ENCODE measurements around the gene F2RL2.
"Not testable (repeated sequence)": the region's sequence is repeated elsewhere in the genome, so short reads cannot be mapped to it uniquely, and the experiment has no call there.

F2RL2 gene

GRCh38 chr5:76620166-76620565, 3.0 kb downstream of the F2RL2 start:
- no peak for DNase-seq (ENCODE audit: low spot score)

DNA sequence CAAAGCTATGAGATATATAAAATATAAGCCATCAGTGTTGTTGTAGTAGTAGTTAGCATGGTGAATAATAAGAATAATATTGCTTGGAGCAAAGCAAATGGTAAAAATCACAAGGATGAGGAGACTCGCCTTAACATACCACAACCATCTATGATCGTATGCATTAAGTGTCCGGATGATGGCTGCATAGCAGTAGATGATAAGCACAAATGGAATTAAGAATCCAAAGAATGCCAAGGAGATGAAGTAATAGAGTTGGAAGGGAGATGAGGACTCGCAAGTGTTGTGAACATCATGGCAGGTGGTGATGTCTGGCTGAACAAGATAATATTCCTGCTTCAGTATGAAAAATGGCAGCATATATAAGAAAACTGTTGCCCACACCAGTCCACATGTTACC, 5.5 kb downstream of the F2RL2 start:
- no peak for DNase-seq (ENCODE audit: low spot score)

DNA sequence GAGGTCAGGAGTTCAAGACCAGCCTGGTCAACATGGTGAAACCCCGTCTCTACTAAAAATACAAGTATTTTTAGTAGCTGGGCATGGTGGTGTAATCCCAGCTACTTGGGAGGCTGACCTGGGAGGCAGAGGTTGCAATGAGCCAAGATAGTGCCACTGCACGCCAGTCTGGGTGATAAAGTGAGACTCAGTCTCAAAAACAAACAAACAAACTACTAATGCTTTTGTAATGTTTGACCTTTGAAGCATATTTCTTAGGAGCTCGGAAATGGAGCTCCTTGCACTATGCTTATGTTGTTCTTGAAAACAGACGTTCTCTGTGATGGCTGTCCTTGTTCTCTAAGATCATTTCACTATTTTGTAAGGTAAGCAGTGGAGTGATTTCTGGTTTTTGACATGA, 6.0 kb downstream of the F2RL2 start:
- no peak for DNase-seq (ENCODE audit: low spot score)

DNA sequence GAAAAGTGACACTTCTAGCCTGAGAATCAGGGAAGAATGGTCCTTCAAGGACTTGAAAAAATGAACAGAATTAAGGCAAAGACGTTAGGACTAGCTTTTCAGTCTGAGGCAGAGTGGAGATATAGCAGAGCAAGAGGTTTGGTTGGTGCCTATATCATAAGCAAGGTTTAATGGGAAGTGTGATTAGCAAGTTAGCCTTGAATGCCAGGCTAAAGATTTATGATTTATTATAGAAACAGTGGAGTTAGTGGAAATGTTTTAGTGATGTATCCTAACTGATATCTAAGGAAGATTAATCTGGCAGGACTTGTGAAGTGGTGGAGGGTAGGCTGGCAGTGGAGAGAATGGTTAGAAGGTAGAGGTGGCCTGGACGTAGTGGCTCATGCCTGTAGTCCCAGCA, 7.0 kb downstream of the F2RL2 start:
- no peak for DNase-seq (ENCODE audit: low spot score)

DNA sequence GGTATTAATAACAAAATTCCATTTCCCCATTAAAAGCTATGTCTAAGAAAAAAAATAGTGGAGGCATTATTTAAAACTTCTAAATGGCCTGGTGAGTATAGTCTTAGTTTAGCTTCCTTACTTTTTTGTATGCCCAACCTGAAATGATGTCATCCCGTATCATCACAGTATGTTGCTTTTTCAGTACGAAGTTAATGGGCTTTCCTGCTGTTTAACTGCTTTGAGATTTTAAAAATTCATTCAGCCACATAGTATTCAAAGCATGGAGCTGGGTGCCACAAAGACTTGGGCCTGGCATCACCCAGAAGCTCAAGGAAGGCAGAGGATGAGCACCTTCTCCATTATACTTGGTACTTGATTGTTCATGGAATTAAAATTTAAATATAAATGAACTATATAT, 7.4 kb downstream of the F2RL2 start:
- DNase-seq (ENCODE audit: low spot score): no peak

DNA sequence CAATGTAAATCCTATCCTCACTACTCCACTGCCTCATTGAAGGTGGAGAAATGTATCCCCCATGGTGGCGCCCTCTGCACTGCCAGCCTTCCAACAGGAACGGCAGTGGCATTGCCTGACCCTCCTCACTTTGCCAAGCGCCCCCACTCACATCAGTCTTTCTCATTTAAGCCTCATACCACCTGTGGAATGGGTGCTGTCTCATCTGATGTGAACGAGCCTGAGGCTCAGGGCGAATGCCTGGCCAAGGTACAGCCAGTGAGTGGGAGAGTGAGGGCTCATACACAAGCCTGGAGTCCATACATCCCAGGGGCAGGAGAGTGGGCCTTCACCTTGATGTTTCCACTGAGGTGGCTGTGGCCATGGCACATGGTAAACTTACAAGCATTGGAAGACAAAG, 10.3 kb downstream of the F2RL2 start:
- DNase-seq (ENCODE audit: low spot score): no peak

DNA sequence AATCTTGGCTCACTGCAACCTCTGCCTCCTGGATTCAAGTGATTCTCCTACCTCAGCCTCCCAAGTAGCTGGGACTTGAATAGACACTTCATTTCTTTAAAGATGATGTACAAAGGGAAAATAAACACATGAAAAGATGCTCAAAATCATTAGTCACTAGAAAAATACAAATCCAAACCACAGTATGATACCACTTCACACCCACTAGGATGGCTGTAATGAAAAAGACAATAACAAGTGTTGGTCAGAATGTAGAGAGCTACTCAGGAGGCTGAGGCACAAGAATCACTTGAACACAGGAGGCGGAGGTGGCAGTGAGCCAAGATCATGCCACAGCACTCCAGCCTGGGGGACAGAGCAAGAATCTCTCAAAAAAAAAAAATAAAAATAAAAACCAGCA, 13.0 kb downstream of the F2RL2 start:
- no peak for DNase-seq (ENCODE audit: low spot score)

DNA sequence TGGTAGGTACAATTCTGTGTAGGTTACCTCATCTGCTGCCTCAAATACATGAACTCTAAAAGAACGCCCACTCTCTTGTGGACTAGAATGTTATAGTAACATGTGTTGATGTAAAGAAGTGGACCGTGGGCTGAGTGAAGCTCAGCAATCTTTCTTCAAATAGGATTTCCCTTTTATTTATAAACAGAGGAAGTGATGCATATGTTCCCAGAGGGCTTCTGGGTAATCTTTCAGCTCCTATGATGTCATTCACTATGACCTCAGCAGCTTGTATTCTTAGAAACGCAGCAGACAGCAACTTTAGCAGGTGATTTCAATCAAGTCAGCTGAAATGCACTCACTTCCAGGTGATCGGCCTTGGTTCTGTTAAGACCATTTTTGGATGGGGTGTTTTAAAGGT, 14.4 kb downstream of the F2RL2 start:
- DNase-seq (ENCODE audit: low spot score): no peak

DNA sequence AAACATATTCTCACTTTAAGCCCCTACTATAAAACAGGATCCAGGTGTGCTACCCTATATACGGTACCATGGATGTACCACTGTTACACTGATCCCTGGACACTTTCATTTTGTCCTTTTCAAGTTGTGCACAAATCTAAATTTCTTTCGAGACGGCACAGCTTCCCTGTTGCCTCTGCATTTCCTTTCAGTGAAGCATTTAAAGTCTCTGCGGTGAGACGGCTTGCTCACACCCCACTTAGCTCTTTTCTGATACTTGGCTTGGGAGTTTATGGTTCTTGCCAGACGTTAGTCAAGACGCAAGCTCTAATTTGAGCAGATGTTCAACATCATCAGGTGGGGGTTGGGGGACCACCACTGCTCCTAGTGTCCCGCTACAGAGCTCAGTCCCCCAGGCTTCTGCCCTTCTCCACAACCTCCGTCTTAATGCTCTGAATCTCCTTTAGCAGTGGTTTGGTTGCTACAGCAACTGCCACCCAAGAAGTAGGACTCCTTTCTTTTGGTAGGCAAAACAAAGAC, 15.8 kb downstream of the F2RL2 start:
- DNase-seq (ENCODE audit: low spot score): no peak

- no peak for DNase-seq (ENCODE audit: low spot score)
Observed at GRCh38 chr5:76606701-76607100, 16.5 kb downstream of the F2RL2 start.

DNA sequence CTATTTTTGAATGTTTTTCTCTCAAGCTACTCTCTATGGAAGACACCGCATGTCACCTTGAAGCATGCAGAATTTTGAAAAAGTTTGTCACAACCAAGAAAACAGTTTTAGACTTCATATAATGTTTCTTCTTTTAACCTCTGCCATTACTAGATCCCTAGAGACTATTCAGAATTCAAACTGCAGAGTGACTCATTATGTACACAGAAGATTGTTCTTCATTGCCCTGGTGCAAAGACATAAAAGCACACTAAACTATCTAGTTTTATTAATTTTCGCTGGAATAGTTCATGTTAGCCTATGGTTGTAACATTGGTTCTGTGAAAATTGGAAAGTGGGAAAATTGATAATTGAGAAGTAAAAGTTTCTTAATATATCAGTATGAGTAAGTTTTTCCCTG, 18.4 kb downstream of the F2RL2 start:
- no peak for DNase-seq (ENCODE audit: low spot score)

DNA sequence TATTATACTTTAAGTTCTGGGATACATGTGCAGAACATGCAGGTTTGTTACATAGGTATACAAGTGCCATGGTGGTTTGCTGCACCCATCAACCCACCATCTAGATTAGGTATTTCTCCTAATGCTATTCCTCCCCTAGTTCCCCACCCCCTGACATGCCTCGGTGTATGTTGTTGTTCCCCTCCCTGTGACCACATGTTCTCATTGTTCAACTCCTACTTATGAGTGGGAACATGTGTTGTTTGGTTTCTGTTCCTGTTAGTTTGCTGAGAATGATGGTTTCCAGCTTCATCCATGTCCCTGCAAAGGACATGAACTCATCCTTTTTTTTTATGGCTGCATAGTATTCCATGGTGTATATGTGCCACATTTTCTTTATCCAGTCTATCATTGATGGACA, 19.2 kb downstream of the F2RL2 start:
- DNase-seq (ENCODE audit: low spot score): not testable (repeated sequence)

- no peak for DNase-seq (ENCODE audit: low spot score)
Observed at GRCh38 chr5:76602094-76602726, 21.0 kb downstream of the F2RL2 start.

DNA sequence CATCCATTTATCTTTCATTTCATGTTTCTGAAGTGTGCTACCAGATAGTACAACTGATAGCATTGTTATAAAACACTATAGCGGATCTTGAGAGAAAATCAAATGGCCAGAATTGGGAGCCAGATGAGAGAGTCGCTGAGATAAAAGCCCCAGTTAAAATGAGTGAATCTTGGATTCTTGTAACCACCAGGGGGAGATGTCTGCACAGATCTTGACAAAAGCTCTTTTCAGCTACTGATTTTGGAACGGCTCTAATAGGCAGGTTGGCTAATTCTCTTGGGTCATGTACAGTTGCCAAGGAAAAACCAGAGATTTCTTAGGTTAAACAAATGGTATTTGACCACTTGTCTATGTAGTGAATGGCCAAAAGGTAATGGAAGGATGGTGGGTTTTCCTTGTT, 21.7 kb downstream of the F2RL2 start:
- peak; percentile 56 for DNase-seq (ENCODE audit: low spot score)

DNA sequence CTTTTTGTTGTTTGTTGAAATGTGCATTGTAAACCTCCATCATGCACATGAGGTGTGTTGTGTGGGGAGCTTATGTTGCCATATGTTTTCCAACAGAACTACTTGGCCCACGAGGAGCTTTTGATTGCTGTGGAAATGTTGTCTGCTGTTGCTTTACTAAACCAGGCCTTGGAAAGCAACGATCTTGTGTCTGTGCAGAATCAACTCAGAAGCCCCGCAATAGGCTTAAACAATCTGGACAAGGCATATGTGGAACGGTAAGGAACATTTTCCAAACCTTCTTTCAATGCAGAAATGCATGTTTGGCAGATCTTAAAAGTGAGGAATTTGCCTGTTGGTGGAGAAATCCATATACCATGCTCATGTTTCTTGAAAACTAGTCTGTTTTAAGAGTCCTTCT, 22.5 kb downstream of the F2RL2 start:
- no peak for DNase-seq (ENCODE audit: low spot score)

DNA sequence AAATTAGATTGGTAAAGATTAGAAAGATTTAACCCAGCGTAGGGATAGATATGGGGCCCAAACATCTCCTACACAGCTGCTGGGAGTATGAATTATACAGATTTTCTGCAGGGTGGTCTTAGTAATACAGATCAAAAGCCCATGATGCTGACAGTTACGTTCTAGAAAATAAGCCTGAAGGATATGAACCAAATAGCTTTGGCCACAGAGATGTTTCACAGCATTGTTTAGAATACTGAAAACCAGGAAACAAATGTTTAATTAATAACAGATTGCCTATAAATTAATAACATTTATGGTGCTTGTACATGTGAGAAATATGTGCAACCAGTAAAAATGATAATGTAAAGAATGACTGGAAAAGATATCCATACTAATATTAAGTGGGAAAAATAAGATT, 24.7 kb downstream of the F2RL2 start:
- no peak for DNase-seq (ENCODE audit: low spot score)

GRCh38 chr5:76595755-76596481, 27.3 kb downstream of the F2RL2 start:
- no peak for DNase-seq (ENCODE audit: low spot score)

- DNase-seq (ENCODE audit: low spot score): no peak
Observed at GRCh38 chr5:76594107-76594506, 29.1 kb downstream of the F2RL2 start.

- no peak for DNase-seq (ENCODE audit: low spot score)
Observed at GRCh38 chr5:76592692-76593091, 30.5 kb downstream of the F2RL2 start.

DNA sequence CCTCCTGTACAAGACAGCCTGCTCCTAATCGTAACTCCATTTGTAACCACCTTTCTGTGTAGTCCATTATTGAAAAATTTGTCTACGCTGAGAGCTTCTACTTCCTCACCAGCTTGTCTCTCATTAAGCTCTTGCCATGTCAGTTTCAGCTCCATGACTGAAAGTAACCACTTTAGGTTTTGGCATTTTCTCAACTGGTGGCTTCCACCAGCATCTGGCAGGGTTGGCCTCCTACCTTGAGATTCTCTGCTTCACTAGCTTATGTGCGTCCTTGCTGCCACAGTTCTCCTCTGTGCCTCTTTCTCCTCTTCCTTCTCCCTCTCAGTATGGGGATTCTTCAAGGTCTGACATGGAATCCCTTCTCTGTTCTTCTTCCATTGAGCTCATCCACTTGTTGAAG, 31.8 kb downstream of the F2RL2 start:
- no peak for DNase-seq (ENCODE audit: low spot score)

DNA sequence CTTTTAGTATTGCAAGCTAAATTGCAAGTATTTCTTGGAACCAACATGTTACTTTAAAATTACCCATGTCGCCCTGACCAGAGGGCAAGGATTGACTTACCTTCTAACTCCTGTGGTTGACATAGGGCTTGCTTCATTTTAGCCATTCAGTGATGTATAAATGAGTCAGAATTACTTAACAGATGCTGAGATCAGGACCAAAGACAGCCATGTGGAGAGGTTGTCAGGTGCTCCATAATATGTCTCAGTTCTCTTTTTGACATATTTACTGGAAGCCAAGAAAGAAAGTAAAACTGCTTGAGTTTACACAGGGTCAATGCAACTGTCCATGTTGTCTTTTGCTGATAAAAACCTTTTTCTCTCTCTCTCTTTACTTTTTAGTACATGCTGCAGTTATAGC, 33.2 kb downstream of the F2RL2 start:
- no peak for DNase-seq (ENCODE audit: low spot score)

DNA sequence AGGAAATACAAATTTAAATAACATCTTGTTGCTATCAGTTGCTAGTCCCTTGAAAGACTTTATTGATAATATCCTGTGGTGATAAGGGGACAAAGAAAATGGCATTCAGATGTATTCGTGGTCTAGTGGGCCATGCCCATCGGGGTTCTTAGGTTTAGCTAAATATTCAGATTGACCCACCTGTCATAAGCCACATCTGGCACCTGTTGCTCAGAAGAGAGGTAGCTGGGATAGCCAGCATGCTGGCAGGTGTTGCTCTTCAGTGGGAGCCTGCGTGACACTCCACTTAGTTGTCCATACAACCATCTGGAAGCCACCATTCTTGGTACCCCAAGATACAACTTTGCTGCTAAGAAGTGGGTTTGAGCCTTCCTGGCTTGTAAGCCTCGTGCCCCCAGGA, 36.7 kb downstream of the F2RL2 start:
- DNase-seq (ENCODE audit: low spot score): no peak

DNA sequence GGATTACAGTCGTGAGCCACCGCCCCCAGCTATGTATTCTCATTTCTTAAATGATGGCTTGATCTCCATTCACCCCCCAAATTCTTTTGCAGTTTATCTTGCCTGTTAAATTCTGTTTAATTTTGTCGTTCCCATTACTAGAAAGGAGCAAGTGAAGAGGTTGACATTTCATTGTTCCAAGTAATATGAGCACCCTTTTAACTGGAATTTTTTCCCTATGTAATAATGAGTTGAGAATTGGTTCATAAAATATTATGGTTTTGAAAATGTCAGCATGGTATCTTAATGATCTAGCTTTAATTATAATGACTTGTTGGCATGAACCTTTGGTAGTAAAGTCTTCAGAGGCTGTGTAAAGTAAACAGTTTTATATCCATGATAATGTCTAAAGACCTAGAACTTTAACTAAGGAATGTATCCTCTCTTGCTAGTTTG, 37.4 kb downstream of the F2RL2 start:
- DNase-seq (ENCODE audit: low spot score): no peak

Measured in CD4-positive, alpha-beta T cell treated with Interleukin-6 at 100 ng/mL for 8 hours (primary cell).